ENCODE results near the gene EPHA6. TPM values are rescaled to one million over a fixed set of nuclear protein-coding genes. Genes with fewer than 3 reads are reported as not detected.

EPHA6 gene
- total and polyA plus RNA-seq, 12 donors = 0.21 to 0.88 (median 0.59) TPM; not detected in 3

DNA sequence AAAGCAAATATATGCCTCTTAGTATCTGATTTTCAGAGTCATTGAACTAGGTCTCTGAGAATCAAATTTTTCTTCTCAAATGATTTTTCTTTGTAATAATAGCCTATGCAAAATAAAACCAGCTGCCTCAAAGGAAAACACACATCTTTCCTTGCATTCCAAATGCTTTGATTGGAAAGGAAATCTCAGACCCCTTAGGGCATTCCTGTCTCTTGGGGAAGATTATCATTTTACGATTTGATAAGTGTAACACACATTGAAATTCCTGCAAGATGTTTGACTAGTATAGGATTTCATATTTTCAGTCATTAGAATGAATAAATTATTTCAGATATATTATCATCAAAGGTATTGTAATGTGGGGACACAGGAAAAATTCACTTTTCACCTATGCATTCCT lies 244.8 kb downstream of the EPHA6 start:
- DNase-seq (no peak), ATAC-seq (no peak)
- no peaks in the 10 kb centered on the region for H3K4me1 ChIP-seq
- TF ChIP-seq CTCF (IDR thresholded peaks at IDR 0.05) = no peak
- no peaks in the 10 kb centered on the region for H3K36me3 ChIP-seq
- 49 to 61% methylated on average over 1 of the region's 1 CpG for WGBS, 2 donors
- peaks cover 0 to 35% (median 11%) of the 10 kb centered on the region in 11 donors for H3K9me3 ChIP-seq
- H3K27ac ChIP-seq = no peak overlapping the region
- no peaks in the 10 kb centered on the region for H3K27me3 ChIP-seq
- H3K4me3 ChIP-seq = no peak overlapping the region
- intact Hi-C loops (cut with DNase I) = no loop called here

GRCh38 chr3:97066531-97066930 lies 252.1 kb downstream of the EPHA6 start:
- Histone ChIP-seq H3K36me3 (no peaks in the 10 kb centered on the region), H3K9me3 (peaks cover 0 to 24% (median 9%) of the 10 kb centered on the region in 11 donors), H3K4me3 (no peak overlapping the region), H3K27me3 (no peaks in the 10 kb centered on the region), H3K27ac (no peak overlapping the region), H3K4me1 (no peaks in the 10 kb centered on the region)
- WGBS, 2 donors = 10 to 18% methylated on average over 1 of the region's 1 CpG
- ATAC-seq = no peak
- DNase-seq = no peak
- TF ChIP-seq CTCF (IDR thresholded peaks at IDR 0.05) = no peak
- intact Hi-C loops (cut with DNase I) = no loop called here

DNA sequence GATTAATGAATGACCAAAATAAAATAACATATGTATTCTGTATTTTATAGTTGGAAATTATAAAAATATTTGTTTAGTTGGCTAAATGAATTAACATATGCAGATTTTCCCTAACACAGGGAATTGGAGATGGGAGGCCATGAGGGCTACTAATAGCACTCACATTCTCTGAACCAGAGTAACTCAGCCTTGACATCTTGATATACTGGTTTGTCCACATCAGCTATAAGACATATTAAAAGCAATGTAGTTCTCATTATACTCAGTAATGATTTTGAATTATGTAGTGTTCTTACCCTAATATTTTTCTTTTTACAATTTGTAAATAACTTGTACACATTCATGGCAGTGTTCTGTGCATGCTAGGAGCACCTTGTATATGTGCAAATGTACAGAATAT lies 255.9 kb downstream of the EPHA6 start:
- no peaks in the 10 kb centered on the region for H3K4me1 ChIP-seq
- DNase-seq (no peak), ATAC-seq (no peak)
- peaks cover 0 to 8% (median 0%) of the 10 kb centered on the region in 11 donors for H3K9me3 ChIP-seq
- H3K27ac ChIP-seq = no peak overlapping the region
- no peak overlapping the region for H3K4me3 ChIP-seq
- intact Hi-C loops (cut with DNase I) = no loop called here
- no peaks in the 10 kb centered on the region for H3K36me3 ChIP-seq
- no peaks in the 10 kb centered on the region for H3K27me3 ChIP-seq
- no peak for TF ChIP-seq CTCF (IDR thresholded peaks at IDR 0.05)

GRCh38 chr3:97074546-97074945 lies 260.2 kb downstream of the EPHA6 start:
- H3K9me3 ChIP-seq = peaks cover 0 to 9% (median 0%) of the 10 kb centered on the region in 11 donors
- ATAC-seq (no peak), DNase-seq (no peak)
- 55 to 63% methylated on average over 2 of the region's 2 CpGs for WGBS, 2 donors
- no peaks in the 10 kb centered on the region for H3K36me3 ChIP-seq
- TF ChIP-seq CTCF (IDR thresholded peaks at IDR 0.05) = no peak
- H3K4me1 ChIP-seq = no peaks in the 10 kb centered on the region
- intact Hi-C loops (cut with DNase I) = no loop called here
- H3K27me3 ChIP-seq = no peaks in the 10 kb centered on the region
- H3K4me3 ChIP-seq = no peak overlapping the region
- no peak overlapping the region for H3K27ac ChIP-seq
